CD4-positive, alpha-beta T cell treated with Interferon alpha-2 for 1 hour (primary cell): Measurements from ENCODE around the gene WDR33.
"Not testable (repeated sequence)": the region's sequence is repeated elsewhere in the genome, so short reads cannot be mapped to it uniquely, and the experiment has no call there.

Experiments used
- DNase-seq, 2 donors: peaks; one replicate each; pipeline ENCODE4 v3.0.0-alpha.2; 2020 to 2022

WDR33 gene

GRCh38 chr2:127810619-127811396 lies at the start of gene WDR33:
WDR33 (minus strand) TSS chr2:127811171; CDS start chr2:127770981, 40,190 bp downstream.
- DNase-seq: peak; percentile 93 to 95

- no peak for DNase-seq
Measured at GRCh38 chr2:127860130-127860529, 49.2 kb upstream of the WDR33 start.

- peak; percentile 74 to 77 for DNase-seq
Measured at GRCh38 chr2:127859712-127860085, 48.7 kb upstream of the WDR33 start.

- peak in 1 of 2 donors; percentile 17 for DNase-seq
Measured at GRCh38 chr2:127857265-127857808, 46.4 kb upstream of the WDR33 start.

DNA sequence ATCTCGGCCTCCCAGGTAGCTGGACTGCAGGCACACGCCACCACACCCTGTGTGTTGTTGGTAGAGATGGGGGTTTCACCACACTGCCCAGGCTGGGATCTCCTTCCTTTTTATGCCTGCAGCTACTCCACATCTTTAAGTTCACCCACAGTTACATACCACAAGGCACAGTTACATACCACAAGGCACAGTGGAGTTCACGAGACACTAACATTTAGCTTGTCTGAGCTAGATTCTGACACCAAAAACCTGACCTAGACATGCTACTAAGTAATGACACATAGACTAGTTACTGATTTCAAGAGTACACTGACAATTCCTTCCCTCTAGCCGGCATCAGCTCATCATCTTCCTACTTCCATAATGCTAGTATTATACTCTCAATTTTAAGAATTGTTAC lies 42.7 kb upstream of the WDR33 start:
- DNase-seq: no peak

GRCh38 chr2:127852388-127852787 lies 41.4 kb upstream of the WDR33 start:
- DNase-seq: no peak

- no peak for DNase-seq
Measured at GRCh38 chr2:127847931-127848330, 37.0 kb upstream of the WDR33 start.

DNA sequence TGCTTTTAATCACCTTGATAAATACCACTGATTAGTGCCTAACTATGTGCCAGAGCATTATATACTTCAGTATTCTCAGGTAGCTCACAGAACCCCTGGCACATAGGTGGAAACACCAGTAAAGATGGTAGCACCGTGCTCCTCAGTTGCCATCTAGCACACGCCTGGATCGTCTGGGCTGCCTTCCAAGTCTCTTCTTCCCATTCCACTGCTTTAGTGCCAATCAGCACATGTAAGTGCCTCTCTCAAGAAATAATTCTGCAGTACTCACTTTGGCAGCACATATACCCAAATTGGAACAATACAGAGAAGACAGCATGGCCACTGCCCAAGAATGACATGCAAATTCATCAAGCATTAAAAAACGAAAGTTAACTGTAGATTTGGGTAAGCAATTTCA lies 34.0 kb upstream of the WDR33 start:
- DNase-seq: no peak

- DNase-seq: no peak
Measured at GRCh38 chr2:127843677-127844076, 32.7 kb upstream of the WDR33 start.

- DNase-seq: no peak
Measured at GRCh38 chr2:127841466-127842178, 30.7 kb upstream of the WDR33 start.

- DNase-seq: no peak
Measured at GRCh38 chr2:127840893-127841292, 29.9 kb upstream of the WDR33 start.

GRCh38 chr2:127834951-127835350 lies 24.0 kb upstream of the WDR33 start:
- no peak for DNase-seq

- peak; percentile 70 to 73 for DNase-seq
Measured at GRCh38 chr2:127829845-127830246, 18.9 kb upstream of the WDR33 start.

GRCh38 chr2:127826708-127827107 lies 15.7 kb upstream of the WDR33 start:
- DNase-seq: not testable (repeated sequence)

DNA sequence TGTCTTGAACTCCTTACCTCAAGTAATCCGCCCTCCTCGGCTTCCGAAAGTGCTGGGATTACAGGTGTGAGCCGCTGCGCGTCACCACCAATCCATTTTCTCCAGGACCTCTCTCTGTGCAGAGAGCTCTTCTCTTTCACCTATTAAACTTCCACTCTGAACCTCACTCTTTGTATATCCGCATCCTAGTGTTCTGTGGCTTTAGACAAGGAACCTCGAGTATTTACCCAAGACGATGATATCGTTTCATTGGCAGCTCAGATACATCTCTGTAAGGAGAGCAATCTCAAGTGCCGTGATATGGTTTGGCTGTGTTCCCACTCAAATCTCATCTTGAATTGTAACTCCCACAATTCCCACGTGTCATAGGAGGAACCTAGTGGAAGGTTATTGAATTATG lies 15.1 kb upstream of the WDR33 start:
- DNase-seq: no peak

DNA sequence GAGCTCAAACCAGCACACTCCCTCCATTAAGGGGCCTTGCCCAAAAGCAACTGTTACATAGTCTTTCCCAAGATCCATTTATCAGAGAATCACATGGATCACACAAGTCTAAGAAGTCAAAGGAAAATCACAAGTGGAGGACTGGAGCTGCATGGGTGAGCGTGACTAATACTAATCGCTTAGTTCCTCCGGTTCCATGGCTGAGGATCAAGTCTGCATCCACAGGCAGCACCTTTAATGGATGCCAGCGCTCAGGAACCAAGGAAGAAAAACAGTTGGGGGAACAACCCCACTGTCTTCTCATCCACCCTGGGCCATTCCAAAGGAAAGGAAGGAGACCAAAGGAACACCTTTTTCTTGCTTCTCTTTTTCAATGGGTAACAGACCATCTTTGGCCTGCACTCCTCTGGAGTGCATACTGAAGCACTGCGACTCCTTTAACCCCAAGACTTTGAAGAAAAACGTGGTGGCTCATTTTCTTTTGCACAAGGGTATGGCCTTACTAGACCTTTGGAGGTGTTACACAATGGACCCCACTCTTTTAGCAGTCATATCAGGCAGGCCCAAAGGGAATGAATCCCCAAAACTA lies 9.2 kb upstream of the WDR33 start:
- no peak for DNase-seq

DNA sequence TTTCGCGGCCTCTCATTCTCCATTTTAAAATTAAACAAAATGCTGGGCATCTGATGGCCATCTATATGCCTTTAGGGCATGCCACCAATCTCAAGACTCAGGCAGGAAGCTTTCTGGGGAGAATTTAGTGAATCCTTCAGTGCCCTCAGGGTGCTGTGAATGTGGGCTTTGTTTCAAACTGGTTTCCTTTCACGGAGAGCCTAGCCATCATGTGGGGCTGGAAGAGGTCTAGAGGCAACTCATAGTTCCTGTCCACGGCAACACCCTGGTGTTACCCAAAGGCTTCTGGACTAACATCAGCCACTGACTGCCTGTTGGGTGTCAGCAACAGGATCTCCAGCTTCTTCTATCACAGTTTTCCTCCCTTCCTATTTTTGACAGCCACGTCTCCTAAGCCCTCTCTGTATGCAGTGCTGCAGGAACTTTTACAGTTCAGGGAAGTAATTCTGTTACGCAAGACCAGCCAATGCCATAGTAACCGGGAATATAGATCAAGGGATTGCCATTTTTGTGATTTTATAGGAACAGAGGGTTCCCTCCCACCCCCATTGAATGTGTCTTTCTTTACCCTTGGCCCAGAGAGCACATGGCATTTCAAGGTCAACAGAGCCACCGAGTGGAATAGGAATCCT lies 7.9 kb upstream of the WDR33 start:
- DNase-seq: no peak

DNA sequence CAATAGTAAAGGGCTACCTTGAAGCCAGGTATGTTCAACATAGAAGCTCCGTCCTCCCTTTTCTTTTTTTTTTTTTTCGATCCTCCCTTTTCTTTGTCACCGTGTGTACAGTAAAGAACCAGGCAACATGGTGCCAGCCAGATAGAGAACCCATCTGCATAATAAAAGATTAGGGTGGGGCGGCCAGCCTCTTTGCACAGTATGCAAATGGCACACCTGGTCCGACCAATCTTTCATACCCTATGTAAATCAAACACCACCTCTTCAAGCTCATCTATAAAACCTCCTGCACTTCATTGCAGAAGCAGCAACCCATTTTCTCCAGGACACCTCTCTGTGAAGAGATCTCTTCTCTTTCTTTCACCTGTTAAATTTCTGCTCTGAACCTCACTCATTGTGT lies 7.3 kb upstream of the WDR33 start:
- DNase-seq: no peak

DNA sequence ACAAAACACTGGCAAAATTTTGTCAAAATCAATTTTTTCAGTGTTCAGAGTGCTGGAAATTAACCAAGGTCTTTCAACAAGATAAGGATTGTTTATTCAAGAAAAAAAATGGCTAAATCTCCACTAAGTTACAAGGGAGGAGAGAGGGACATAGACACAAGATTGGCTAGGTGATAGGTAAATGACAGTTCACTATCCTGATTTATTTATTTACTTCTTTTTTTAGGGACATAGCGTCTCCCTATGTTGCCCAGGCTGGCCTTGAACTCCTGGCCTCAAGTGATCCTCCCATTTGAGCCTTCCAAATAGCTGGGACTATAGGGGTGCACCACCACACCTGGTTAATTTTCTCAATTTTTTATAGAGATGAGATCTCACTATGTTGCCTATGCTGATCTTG lies 3.7 kb upstream of the WDR33 start:
- DNase-seq: no peak

DNA sequence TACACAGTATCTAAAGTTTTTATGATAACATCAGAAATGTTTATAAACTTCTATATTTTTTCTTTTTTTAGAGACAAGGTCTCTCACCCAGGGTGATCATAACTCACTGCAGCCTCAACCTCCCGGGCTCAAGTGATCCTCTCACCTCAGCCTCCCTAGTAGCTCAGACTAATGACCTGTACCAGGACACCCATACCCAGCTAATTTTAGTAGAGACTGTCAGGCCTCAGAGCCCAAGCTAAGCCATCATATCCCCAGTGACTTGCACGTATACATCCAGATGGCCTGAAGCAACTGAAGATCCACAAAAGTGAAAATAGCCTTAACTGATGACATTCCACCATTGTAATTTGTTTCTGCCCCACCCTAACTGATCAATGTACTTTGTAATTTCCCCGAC lies 1.5 kb upstream of the WDR33 start:
- not testable (repeated sequence) for DNase-seq

- DNase-seq: no peak
Measured at GRCh38 chr2:127811397-127812321, 688 bp upstream of the WDR33 start.

DNA sequence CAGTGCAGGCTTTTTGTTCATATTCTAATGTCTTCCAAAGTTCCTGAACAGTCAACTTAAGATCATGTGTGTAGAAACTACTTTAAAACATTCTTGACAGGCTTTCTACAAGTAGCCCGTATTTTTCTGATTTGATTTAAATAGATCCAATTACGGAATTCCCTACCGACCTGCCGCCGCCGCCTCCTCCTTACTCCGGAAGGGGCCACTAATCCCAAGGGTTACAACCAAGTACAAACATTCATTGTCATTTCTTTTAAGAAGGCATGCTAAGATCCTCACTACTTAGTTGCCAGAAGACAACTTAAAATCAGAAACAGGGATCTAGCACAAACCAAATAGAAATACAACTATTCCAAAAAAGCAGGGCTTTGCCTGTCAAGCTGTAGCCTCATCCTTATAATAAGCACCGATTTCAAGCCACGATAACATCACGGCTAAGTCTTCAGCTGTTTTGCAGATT lies 784 bp downstream of the WDR33 start:
- no peak for DNase-seq
